ENCODE data around the gene POU2AF1.

POU2AF1 gene

DNA sequence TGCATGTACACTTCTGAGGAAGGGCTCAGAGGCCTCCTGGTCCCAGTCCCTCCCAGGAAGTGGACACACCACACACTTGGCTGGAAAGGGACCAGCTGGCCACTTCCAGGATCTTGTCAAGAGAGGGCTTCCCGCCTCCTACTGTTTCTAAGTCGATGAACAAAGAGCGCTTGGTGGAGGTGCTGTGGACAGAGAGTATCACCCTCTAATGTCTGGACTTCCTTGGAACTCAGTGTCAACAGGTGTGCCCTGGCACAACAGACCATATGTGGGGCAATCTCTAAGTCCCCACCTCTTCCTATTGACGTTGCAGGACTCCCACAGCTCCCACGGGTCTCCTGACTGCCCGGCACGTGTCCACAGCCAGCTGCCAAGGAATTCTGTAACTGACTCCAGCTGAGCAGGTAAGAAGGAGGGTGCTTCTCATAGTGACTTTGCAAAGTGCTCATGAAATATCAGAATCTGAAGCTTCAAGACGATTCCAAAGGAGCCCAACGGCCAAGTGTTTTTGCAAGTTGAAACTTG is 16.1 kb downstream of the POU2AF1 start:
- peak overlapping the region; percentile 70 for H3K4me2 ChIP-seq (ENCODE audit: low read depth, low read length, poor library complexity, severe bottlenecking)
- H3K9me2 ChIP-seq (replicated peaks; ENCODE audit: insufficient read depth, low read length): no peaks in the 10 kb centered on the region
- H3K9ac ChIP-seq (ENCODE audit: low read length): peak overlapping the region; percentile 67
- no peak overlapping the region for H2AFZ ChIP-seq (ENCODE audit: low read depth, low read length, severe bottlenecking)
- peaks cover 6% of the 10 kb centered on the region; the same call in 1 of the 2 replicates for H3K36me3 ChIP-seq (ENCODE audit: low read length)
- peaks cover 87% of the 10 kb centered on the region for H3K79me2 ChIP-seq (ENCODE audit: insufficient read depth, low read length)
- H3F3A ChIP-seq (ENCODE audit: insufficient read depth): peaks cover 83% of the 10 kb centered on the region
- no peaks in the 10 kb centered on the region for H4K20me1 ChIP-seq (ENCODE audit: low read depth, low read length)
- TF ChIP-seq EZH2phosphoT487 (conservative IDR thresholded peaks at IDR 0.05; ENCODE audit: low read length): no peak
- TF ChIP-seq, protein P1, sequence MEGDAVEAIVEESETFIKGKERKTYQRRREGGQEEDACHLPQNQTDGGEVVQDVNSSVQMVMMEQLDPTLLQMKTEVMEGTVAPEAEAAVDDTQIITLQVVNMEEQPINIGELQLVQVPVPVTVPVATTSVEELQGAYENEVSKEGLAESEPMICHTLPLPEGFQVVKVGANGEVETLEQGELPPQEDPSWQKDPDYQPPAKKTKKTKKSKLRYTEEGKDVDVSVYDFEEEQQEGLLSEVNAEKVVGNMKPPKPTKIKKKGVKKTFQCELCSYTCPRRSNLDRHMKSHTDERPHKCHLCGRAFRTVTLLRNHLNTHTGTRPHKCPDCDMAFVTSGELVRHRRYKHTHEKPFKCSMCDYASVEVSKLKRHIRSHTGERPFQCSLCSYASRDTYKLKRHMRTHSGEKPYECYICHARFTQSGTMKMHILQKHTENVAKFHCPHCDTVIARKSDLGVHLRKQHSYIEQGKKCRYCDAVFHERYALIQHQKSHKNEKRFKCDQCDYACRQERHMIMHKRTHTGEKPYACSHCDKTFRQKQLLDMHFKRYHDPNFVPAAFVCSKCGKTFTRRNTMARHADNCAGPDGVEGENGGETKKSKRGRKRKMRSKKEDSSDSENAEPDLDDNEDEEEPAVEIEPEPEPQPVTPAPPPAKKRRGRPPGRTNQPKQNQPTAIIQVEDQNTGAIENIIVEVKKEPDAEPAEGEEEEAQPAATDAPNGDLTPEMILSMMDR (IDR thresholded peaks at IDR 0.05; ENCODE audit: insufficient read depth, low read length, poor library complexity, severe bottlenecking): no peak
- H3K9me3 ChIP-seq (ENCODE audit: insufficient read depth, low read length): no peaks in the 10 kb centered on the region
- no peaks in the 10 kb centered on the region for H3K27me3 ChIP-seq (ENCODE audit: low read length)
- H3K27ac ChIP-seq (ENCODE audit: low read depth, low read length): peak overlapping the region; percentile 94
- H3K4me3 ChIP-seq (ENCODE audit: insufficient read depth, low read length, poor library complexity, severe bottlenecking): peak overlapping the region; percentile 58

- Histone ChIP-seq H4K20me1 (ENCODE audit: low read depth, low read length) (no peaks in the 10 kb centered on the region), H3K9me3 (ENCODE audit: insufficient read depth, low read length) (no peaks in the 10 kb centered on the region), H3K27ac (ENCODE audit: low read depth, low read length) (peak overlapping the region; percentile 94), H3F3A (ENCODE audit: insufficient read depth) (peaks cover 79% of the 10 kb centered on the region), H3K4me2 (ENCODE audit: low read depth, low read length, poor library complexity, severe bottlenecking) (peak overlapping the region; percentile 70), H3K79me2 (ENCODE audit: insufficient read depth, low read length) (peaks cover 77% of the 10 kb centered on the region), H3K4me3 (ENCODE audit: insufficient read depth, low read length, poor library complexity, severe bottlenecking) (peak overlapping the region; percentile 20), H3K9me2 (replicated peaks; ENCODE audit: insufficient read depth, low read length) (no peaks in the 10 kb centered on the region), H3K9ac (ENCODE audit: low read length) (peak overlapping the region; percentile 67), H3K36me3 (ENCODE audit: low read length) (peaks cover 8% of the 10 kb centered on the region; the same call in 1 of the 2 replicates), H3K27me3 (ENCODE audit: low read length) (no peaks in the 10 kb centered on the region), H2AFZ (ENCODE audit: low read depth, low read length, severe bottlenecking) (no peak overlapping the region)
- no peak for TF ChIP-seq EZH2phosphoT487 (conservative IDR thresholded peaks at IDR 0.05; ENCODE audit: low read length)
- TF ChIP-seq, protein P1 (IDR thresholded peaks at IDR 0.05; ENCODE audit: insufficient read depth, low read length, poor library complexity, severe bottlenecking): no peak
These were observed 17.2 kb downstream of the POU2AF1 start for GRCh38 chr11:111361874-111362273.

- Histone ChIP-seq H3K36me3 (ENCODE audit: low read length) (peaks cover 12% of the 10 kb centered on the region; the same call in 1 of the 2 replicates), H3F3A (ENCODE audit: insufficient read depth) (peaks cover 74% of the 10 kb centered on the region), H3K27ac (ENCODE audit: low read depth, low read length) (peak overlapping the region; percentile 94), H3K9ac (ENCODE audit: low read length) (peak overlapping the region; percentile 67), H3K27me3 (ENCODE audit: low read length) (no peaks in the 10 kb centered on the region), H4K20me1 (ENCODE audit: low read depth, low read length) (no peaks in the 10 kb centered on the region), H2AFZ (ENCODE audit: low read depth, low read length, severe bottlenecking) (no peak overlapping the region), H3K4me2 (ENCODE audit: low read depth, low read length, poor library complexity, severe bottlenecking) (peak overlapping the region; percentile 70), H3K9me2 (replicated peaks; ENCODE audit: insufficient read depth, low read length) (no peaks in the 10 kb centered on the region), H3K79me2 (ENCODE audit: insufficient read depth, low read length) (peaks cover 70% of the 10 kb centered on the region), H3K9me3 (ENCODE audit: insufficient read depth, low read length) (no peaks in the 10 kb centered on the region), H3K4me3 (ENCODE audit: insufficient read depth, low read length, poor library complexity, severe bottlenecking) (peak overlapping the region; percentile 20)
- no peak for TF ChIP-seq EZH2phosphoT487 (conservative IDR thresholded peaks at IDR 0.05; ENCODE audit: low read length)
- TF ChIP-seq, protein P1 (IDR thresholded peaks at IDR 0.05; ENCODE audit: insufficient read depth, low read length, poor library complexity, severe bottlenecking): no peak
These were observed 17.8 kb downstream of the POU2AF1 start for GRCh38 chr11:111361052-111361801.
